ENCODE measurements around the gene PLA2G2C. TPM values are rescaled to one million over a fixed set of nuclear protein-coding genes. Genes with fewer than 3 reads are reported as not detected.

PLA2G2C gene
- total and polyA plus RNA-seq, 2 experiments from 2014 or later: not detected

- no peak for TF ChIP-seq EZH2 (IDR thresholded peaks at IDR 0.05; ENCODE audit: low read depth, unreplicated experiment)
- TF ChIP-seq, protein P1, sequence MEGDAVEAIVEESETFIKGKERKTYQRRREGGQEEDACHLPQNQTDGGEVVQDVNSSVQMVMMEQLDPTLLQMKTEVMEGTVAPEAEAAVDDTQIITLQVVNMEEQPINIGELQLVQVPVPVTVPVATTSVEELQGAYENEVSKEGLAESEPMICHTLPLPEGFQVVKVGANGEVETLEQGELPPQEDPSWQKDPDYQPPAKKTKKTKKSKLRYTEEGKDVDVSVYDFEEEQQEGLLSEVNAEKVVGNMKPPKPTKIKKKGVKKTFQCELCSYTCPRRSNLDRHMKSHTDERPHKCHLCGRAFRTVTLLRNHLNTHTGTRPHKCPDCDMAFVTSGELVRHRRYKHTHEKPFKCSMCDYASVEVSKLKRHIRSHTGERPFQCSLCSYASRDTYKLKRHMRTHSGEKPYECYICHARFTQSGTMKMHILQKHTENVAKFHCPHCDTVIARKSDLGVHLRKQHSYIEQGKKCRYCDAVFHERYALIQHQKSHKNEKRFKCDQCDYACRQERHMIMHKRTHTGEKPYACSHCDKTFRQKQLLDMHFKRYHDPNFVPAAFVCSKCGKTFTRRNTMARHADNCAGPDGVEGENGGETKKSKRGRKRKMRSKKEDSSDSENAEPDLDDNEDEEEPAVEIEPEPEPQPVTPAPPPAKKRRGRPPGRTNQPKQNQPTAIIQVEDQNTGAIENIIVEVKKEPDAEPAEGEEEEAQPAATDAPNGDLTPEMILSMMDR (conservative IDR thresholded peaks at IDR 0.05; ENCODE audit: low read depth in 2 of 2): peak; percentile 93 to 96
These were observed 8.6 kb upstream of the PLA2G2C start (continued) for GRCh38 chr1:20194757-20195461.

DNA sequence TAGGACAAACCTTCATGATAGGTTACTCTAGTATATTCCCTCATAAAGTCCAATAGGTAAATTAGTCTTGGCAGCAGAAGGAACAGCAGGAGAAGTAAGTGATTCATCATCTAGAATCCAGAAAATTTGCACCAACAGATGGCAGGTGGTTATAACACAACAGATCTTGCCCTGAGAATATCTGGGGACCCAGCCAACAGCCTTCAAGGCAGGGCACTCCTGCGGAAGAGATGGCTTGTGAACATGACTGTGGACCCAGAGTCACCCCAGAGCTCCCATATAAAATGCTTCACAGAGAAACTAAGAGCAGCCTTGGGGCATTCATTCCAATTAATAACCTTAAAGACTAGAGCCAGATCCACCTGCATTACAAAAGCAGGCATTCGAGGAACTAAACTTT lies 7.9 kb upstream of the PLA2G2C start:
- H3F3A ChIP-seq (replicated peaks; ENCODE audit: low read depth): no peaks in the 10 kb centered on the region
- no peaks in the 10 kb centered on the region for H4K20me1 ChIP-seq (replicated peaks; ENCODE audit: insufficient read depth)
- no peaks in the 10 kb centered on the region for H3K79me2 ChIP-seq (replicated peaks; ENCODE audit: insufficient read depth)
- H2AFZ ChIP-seq: no peak overlapping the region
- Mint-ChIP-seq H3K4me1 (peaks cover 16% of the 10 kb centered on the region), H3K27me3 (ENCODE audit: insufficient read depth, low read depth, poor library complexity) (peaks cover 6% of the 10 kb centered on the region), H3K9me3 (0 out of 3 replicates have a peak, but pooled peaks cover 3% of the 10 kb centered on the region), H3K36me3 (ENCODE audit: low read depth) (no peaks in the 10 kb centered on the region), H3K4me3 (no peak overlapping the region), H3K27ac (no peak overlapping the region)
- no peak overlapping the region for H3K4me3 ChIP-seq
- no peaks in the 10 kb centered on the region for H3K27me3 ChIP-seq (ENCODE audit: insufficient read depth)
- DNase-seq (ENCODE audit: low spot score) (peak; percentile 25), ATAC-seq (peak; percentile 23; the same call in 1 of the 3 replicates)
- no peaks in the 10 kb centered on the region for H3K36me3 ChIP-seq (ENCODE audit: insufficient read depth)
- peaks cover 10% of the 10 kb centered on the region; the same call in 1 of the 2 replicates for H3K4me1 ChIP-seq (ENCODE audit: insufficient read depth)
- peak overlapping the region; percentile 25; the same call in 1 of the 2 replicates for H3K4me2 ChIP-seq
- no peak for TF ChIP-seq NANOG (IDR thresholded peaks at IDR 0.05; ENCODE audit: borderline replicate concordance)
- no peak overlapping the region for H3K27ac ChIP-seq (ENCODE audit: low read depth)
- 0 out of 2 replicates have a peak, but pooled peaks cover 4% of the 10 kb centered on the region for H3K9me2 ChIP-seq (ENCODE audit: insufficient read depth)

GRCh38 chr1:20192871-20193411 lies 6.6 kb upstream of the PLA2G2C start:
- Histone ChIP-seq H3K27me3 (ENCODE audit: insufficient read depth) (no peaks in the 10 kb centered on the region), H4K20me1 (replicated peaks; ENCODE audit: insufficient read depth) (no peaks in the 10 kb centered on the region)
- peaks cover 6% of the 10 kb centered on the region for H3K27me3 Mint-ChIP-seq (ENCODE audit: insufficient read depth, low read depth, poor library complexity)

More at GRCh38 chr1:20192871-20193411, 6.6 kb upstream of the PLA2G2C start:
- no peak overlapping the region for H3K27ac ChIP-seq (ENCODE audit: low read depth)
- H3K4me3 ChIP-seq: no peak overlapping the region
- peaks cover 10% of the 10 kb centered on the region; the same call in 1 of the 2 replicates for H3K4me1 ChIP-seq (ENCODE audit: insufficient read depth)
- no peak overlapping the region for H2AFZ ChIP-seq
- H3F3A ChIP-seq (replicated peaks; ENCODE audit: low read depth): no peaks in the 10 kb centered on the region
- Mint-ChIP-seq H3K9me3 (0 out of 3 replicates have a peak, but pooled peaks cover 3% of the 10 kb centered on the region), H3K36me3 (ENCODE audit: low read depth) (no peaks in the 10 kb centered on the region), H3K27ac (no peak overlapping the region), H3K4me3 (no peak overlapping the region), H3K4me1 (peaks cover 20% of the 10 kb centered on the region)
- H3K79me2 ChIP-seq (replicated peaks; ENCODE audit: insufficient read depth): no peaks in the 10 kb centered on the region
- TF ChIP-seq, protein P2, sequence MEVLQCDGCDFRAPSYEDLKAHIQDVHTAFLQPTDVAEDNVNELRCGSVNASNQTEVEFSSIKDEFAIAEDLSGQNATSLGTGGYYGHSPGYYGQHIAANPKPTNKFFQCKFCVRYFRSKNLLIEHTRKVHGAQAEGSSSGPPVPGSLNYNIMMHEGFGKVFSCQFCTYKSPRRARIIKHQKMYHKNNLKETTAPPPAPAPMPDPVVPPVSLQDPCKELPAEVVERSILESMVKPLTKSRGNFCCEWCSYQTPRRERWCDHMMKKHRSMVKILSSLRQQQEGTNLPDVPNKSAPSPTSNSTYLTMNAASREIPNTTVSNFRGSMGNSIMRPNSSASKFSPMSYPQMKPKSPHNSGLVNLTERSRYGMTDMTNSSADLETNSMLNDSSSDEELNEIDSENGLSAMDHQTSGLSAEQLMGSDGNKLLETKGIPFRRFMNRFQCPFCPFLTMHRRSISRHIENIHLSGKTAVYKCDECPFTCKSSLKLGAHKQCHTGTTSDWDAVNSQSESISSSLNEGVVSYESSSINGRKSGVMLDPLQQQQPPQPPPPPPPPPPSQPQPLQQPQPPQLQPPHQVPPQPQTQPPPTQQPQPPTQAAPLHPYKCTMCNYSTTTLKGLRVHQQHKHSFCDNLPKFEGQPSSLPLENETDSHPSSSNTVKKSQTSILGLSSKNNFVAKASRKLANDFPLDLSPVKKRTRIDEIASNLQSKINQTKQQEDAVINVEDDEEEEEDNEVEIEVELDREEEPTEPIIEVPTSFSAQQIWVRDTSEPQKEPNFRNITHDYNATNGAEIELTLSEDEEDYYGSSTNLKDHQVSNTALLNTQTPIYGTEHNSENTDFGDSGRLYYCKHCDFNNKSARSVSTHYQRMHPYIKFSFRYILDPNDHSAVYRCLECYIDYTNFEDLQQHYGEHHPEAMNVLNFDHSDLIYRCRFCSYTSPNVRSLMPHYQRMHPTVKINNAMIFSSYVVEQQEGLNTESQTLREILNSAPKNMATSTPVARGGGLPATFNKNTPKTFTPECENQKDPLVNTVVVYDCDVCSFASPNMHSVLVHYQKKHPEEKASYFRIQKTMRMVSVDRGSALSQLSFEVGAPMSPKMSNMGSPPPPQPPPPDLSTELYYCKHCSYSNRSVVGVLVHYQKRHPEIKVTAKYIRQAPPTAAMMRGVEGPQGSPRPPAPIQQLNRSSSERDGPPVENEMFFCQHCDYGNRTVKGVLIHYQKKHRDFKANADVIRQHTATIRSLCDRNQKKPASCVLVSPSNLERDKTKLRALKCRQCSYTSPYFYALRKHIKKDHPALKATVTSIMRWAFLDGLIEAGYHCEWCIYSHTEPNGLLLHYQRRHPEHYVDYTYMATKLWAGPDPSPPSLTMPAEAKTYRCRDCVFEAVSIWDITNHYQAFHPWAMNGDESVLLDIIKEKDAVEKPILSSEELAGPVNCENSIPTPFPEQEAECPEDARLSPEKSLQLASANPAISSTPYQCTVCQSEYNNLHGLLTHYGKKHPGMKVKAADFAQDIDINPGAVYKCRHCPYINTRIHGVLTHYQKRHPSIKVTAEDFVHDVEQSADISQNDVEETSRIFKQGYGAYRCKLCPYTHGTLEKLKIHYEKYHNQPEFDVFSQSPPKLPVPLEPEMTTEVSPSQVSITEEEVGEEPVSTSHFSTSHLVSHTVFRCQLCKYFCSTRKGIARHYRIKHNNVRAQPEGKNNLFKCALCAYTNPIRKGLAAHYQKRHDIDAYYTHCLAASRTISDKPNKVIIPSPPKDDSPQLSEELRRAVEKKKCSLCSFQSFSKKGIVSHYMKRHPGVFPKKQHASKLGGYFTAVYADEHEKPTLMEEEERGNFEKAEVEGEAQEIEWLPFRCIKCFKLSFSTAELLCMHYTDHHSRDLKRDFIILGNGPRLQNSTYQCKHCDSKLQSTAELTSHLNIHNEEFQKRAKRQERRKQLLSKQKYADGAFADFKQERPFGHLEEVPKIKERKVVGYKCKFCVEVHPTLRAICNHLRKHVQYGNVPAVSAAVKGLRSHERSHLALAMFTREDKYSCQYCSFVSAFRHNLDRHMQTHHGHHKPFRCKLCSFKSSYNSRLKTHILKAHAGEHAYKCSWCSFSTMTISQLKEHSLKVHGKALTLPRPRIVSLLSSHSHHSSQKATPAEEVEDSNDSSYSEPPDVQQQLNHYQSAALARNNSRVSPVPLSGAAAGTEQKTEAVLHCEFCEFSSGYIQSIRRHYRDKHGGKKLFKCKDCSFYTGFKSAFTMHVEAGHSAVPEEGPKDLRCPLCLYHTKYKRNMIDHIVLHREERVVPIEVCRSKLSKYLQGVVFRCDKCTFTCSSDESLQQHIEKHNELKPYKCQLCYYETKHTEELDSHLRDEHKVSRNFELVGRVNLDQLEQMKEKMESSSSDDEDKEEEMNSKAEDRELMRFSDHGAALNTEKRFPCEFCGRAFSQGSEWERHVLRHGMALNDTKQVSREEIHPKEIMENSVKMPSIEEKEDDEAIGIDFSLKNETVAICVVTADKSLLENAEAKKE (CRISPR knock-in tag; IDR thresholded peaks at IDR 0.05): no peak
- TF ChIP-seq ZNF114 (CRISPR knock-in tag; IDR thresholded peaks at IDR 0.05): no peak
- DNase-seq (ENCODE audit: low spot score): no peak
- no peak overlapping the region for H3K4me2 ChIP-seq
- ATAC-seq: no peak
- H3K36me3 ChIP-seq (ENCODE audit: insufficient read depth): no peaks in the 10 kb centered on the region
- 0 out of 2 replicates have a peak, but pooled peaks cover 4% of the 10 kb centered on the region for H3K9me2 ChIP-seq (ENCODE audit: insufficient read depth)
